Erythroblast (primary cell): Measurements from ENCODE around the gene OGDH.
"Not testable (repeated sequence)": the region's sequence is repeated elsewhere in the genome, so short reads cannot be mapped to it uniquely, and the experiment has no call there.

Experiments used
- DNase-seq, 2 experiments: peaks; one replicate each; lab custom pipeline; 2025; lab: John Stamatoyannopoulos, UW
- GATA1 ChIP-seq: IDR thresholded peaks from 2 replicates; pipeline ENCODE4 v1.6.1; 2011; ENCODE audit warnings: low read depth, mild to moderate bottlenecking, control low read depth, low read length, moderate library complexity
- POLR2A ChIP-seq: IDR thresholded peaks from 2 replicates; pipeline ENCODE4 v1.6.1; 2011; ENCODE audit warnings: mild to moderate bottlenecking, low read length

OGDH gene

DNA sequence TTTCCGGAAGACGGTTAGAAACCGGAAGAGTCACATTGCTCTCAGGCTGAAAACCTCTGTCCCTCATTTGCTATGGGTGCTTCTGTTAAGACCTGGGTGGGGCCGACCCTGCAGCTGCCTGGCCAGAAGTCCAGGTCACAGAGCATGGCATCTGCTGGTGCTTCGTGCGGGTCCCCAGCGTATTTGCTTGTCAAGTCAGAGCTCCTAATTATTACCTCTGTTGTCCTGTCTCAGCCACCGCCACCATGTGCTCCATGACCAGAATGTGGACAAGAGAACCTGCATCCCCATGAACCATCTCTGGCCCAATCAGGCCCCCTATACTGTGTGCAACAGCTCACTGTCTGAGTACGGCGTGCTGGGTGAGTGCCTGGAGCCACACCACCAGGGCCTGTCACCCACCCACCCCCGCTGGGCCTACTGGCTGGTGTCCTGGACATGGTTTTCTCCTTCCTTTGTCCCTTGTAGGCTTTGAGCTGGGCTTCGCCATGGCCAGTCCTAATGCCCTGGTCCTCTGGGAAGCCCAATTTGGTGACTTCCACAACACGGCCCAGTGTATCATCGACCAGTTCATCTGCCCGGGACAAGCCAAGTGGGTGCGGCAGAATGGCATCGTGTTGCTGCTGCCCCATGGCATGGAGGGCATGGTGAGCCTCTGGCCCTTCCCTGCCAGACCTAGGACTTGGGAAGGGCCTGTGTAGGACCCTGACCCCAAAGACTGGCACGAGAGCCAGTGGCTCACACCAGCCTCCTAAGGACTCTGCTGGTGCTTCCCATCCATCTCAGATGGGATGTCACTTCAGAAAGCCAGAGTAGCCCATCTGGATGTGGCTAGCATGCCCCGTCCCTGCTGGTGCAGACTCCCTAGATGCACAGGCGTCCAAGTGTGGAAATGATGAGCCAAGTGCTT, 91.0 kb downstream of the OGDH start:
- DNase-seq: no peak
- TF ChIP-seq POLR2A: no peak

- no peak for DNase-seq
- TF ChIP-seq POLR2A (no peak), GATA1 (no peak)
Measured at GRCh38 chr7:44698046-44698580, 91.7 kb downstream of the OGDH start.

GRCh38 chr7:44699598-44699997, 93.2 kb downstream of the OGDH start:
- not testable (repeated sequence) for DNase-seq

GRCh38 chr7:44700322-44700721, 93.9 kb downstream of the OGDH start:
- TF ChIP-seq GATA1: no peak
- no peak for TF ChIP-seq POLR2A
- DNase-seq: no peak

- DNase-seq: not testable (repeated sequence)
Measured at GRCh38 chr7:44703391-44703790, 97.0 kb downstream of the OGDH start.

GRCh38 chr7:44703921-44704320, 97.5 kb downstream of the OGDH start:
- no peak for DNase-seq
- TF ChIP-seq GATA1 (no peak), POLR2A (no peak)

GRCh38 chr7:44705434-44705833, 99.0 kb downstream of the OGDH start:
- TF ChIP-seq POLR2A (no peak), GATA1 (no peak)
- DNase-seq: peak in 1 of 2 experiments; percentile 32

DNA sequence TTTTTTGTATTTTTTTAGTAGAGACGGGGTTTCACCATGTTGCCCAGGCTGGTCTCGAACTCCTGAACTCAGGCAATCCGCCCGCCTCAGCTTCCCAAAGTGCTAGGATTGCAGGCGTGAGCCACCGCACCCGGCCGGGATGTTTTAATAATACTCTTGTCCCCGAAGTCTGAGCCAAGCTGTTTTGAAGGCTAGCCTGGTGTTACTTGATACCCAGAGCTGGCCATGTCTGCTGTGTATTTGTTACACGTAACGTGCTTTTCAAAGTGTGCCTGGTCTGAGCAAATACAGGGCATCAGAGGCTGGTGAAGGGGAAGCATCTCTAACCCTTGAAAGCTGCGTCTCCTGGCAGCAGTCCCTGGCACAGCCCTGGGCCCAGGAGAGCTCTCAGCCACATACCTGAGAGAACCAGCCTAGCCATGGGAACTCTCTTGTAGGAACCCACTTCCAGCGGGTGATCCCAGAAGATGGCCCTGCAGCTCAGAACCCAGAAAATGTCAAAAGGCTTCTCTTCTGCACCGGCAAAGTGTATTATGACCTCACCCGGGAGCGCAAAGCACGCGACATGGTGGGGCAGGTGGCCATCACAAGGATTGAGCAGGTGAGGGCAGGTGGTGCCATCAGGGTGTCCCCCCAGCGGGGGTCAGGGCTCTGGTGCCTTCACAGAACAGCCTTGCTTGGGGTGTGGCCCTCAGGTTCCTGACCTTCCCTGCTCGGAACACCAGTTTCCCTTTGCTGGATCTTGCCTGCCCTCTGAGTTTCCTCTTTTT, 100.5 kb downstream of the OGDH start:
- no peak for DNase-seq
- TF ChIP-seq GATA1 (no peak), POLR2A (no peak)

DNA sequence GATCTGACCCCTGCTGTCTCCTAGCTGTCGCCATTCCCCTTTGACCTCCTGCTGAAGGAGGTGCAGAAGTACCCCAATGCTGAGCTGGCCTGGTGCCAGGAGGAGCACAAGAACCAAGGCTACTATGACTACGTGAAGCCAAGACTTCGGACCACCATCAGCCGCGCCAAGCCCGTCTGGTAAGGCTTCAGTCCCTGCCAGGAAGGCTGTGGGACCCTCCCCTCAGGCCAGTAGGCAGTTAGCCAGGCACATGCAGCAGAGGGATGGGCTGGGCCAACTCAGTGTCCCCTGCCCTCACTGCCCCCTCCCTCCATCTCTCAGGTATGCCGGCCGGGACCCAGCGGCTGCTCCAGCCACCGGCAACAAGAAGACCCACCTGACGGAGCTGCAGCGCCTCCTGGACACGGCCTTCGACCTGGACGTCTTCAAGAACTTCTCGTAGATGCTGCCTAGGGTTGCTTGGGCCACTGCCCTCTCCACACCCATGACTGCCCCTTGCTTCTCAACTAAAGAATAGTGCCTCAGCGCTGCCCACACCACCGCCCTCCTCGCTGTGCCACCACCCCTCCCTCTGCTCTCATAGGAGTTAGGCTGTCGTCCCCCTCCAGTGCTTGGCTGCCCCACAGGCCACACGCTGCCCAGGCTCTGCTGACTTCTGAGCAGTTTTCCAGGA, 101.3 kb downstream of the OGDH start:
- TF ChIP-seq POLR2A (no peak), GATA1 (no peak)
- no peak for DNase-seq

GRCh38 chr7:44709011-44709915, 102.8 kb downstream of the OGDH start:
- no peak for DNase-seq
- TF ChIP-seq GATA1: no peak
- TF ChIP-seq POLR2A: no peak

GRCh38 chr7:44709945-44710596, 103.6 kb downstream of the OGDH start:
- DNase-seq: no peak
- no peak for TF ChIP-seq GATA1
- no peak for TF ChIP-seq POLR2A

DNA sequence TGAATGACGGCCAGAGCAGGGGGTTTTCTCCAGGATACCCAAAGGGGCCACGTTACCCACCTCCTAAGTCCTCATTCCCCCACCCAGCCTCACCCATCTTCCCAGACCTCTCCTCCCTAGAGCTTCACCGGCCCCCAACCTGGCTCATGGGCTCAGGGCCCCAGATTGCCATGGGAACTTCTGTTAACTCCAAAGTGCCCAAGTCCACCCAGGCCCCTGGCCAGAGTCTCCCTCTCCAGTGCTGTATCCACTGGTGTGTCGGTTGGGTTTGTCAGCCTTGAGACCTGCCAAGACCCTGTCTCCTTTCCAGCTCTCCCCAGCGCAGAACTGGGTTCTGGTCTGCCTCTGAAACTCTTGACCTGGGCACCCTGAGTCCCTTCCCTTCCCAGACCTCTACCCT, 105.1 kb downstream of the OGDH start:
- DNase-seq: no peak
- TF ChIP-seq POLR2A: no peak
- no peak for TF ChIP-seq GATA1
